Hepatocyte (in vitro differentiated cells): ENCODE measurements around the gene RAB32.

Experiments
- CTCF ChIP-seq: fragments of 200-600 bp; sonication (generic); IDR thresholded peaks from 2 replicates; pipeline ENCODE4 v1.5.1; 2016; ENCODE audit warnings: antibody characterized with exemption, mild to moderate bottlenecking; ENCODE audit not compliant: poor library complexity
- EZH2 ChIP-seq: fragments of 200-600 bp; sonication (generic); IDR thresholded peaks from 2 replicates; pipeline ENCODE4 v1.6.1; 2016; ENCODE audit warnings: antibody characterized with exemption, mild to moderate bottlenecking, borderline replicate concordance
- EZH2phosphoT487 ChIP-seq: fragments of 200-600 bp; sonication (generic); IDR thresholded peaks from one replicate; pipeline ENCODE4 v1.6.1; 2018; ENCODE audit warnings: antibody characterized with exemption, mild to moderate bottlenecking, low read depth, moderate library complexity; ENCODE audit not compliant: unreplicated experiment, severe bottlenecking

GRCh38 chr6:146601352-146601751 is 57.7 kb downstream of the RAB32 start:
- TF ChIP-seq EZH2 = no peak
- TF ChIP-seq CTCF = no peak
- no peak for TF ChIP-seq EZH2phosphoT487
